Islet precursor cell (in vitro differentiated cells): ENCODE measurements around the gene IQCB1.
"Not testable (repeated sequence)": the region's sequence is repeated elsewhere in the genome, so short reads cannot be mapped to it uniquely, and the experiment has no call there.

Experiments used
- DNase-seq: peaks from one replicate; pipeline ENCODE4 v3.0.0-alpha.2; 2018

The IQCB1 gene

DNA sequence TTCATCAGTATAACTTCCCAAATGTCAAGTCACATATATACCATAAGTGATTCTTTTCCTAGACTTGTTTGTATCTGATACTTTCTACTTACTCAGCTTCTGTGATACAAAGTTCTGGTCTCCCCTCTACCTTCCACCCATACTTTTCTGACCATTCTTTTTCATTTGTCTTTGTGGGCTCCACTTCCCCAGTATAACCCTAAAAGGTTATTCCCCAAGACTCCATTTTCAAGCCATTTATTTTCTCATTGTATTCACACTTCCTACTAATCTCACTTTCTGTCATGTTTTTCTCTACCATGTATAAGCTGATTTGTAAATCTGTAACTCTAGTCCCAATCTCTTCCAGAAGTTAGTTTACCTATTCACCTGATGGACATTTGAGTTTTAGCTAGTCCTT lies 34.0 kb downstream of the IQCB1 start:
- no peak for DNase-seq

DNA sequence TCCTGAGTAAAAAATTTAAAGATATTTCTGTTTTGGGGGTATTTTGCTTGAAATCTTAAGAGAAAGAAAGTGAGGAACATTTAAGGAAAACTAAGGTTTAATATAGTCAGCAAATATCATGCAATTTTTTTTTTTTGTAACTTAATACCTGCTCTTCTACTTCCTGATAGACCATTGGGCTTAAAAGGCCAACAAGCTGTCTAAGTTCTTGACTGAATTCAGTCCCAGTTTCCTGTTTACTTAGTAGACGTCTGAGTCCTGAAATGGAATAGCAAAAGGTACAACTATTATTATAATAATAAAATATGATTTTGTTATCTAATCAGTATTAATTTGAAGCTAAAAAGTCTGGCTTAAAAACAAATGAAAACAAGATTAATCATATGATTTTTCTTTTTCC lies 37.9 kb downstream of the IQCB1 start:
- no peak for DNase-seq

DNA sequence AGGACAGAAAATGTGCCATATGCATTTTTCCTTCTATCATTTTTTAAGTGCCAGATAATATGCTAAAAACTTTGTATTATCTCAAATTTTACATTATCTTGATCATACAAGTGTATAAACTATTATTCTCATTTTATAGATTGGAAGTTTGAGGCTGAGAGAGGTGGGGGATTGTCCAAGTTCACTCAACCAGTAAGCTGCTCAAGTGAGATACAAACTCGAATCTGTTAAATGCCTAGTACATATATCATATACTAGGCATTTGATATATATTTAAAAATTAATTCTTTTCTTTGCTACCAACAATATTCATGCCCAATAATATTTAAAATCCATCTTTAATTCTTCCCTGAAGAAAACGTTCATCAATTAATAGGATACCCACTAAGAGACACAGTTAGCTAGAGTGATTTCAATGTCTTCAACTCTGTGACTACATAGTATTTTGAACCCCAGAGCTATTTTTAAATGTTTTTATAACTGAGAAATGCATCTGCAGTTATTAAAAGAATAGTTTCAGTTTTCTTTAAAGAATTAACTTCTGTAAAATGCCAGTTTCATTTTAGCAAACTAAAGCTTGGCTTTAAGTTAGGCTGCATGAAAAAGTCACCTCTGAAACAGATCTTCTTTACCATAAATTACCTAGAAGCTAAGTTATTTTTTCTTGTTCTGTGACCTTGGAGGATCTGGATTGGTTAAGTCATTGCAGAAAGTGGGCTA lies 40.4 kb downstream of the IQCB1 start:
- no peak for DNase-seq

DNA sequence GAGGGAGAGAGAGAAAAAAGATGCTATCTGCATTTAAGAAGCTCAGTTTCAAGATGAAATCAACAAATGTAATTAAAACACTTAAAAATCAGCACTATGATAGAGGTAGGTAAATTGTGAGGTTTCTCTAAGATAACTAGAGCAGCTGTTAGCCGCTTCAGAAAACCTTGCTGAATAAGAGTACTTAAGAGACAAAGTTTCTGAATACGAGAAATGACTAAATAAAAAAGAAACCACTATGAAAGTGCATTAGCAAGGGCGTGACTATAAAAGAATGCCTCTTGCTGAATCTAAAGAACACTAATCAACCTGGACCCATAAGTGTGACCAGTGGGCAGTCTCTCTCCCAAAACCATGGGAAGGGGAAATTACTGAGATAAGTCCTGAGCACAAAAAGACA lies 41.8 kb downstream of the IQCB1 start:
- DNase-seq = no peak

DNA sequence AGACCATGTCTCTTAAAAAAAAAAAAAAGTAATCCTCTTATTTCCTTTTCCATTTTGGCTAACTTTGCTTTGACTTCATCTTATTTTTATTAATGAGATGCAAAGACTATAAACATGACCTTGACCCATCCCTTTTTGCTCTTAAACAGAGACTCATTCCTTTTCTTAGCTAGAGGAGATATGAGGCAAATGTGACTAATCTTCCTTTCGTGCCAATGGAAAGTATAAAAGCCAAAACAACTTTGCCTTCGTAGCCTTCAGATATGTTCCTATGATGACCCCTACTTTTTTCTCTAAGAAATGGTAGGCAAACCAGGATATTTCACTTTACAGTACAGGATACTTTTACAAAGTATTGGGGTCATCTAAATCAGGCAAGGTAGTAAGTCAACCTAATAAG lies 48.4 kb downstream of the IQCB1 start:
- no peak for DNase-seq

DNA sequence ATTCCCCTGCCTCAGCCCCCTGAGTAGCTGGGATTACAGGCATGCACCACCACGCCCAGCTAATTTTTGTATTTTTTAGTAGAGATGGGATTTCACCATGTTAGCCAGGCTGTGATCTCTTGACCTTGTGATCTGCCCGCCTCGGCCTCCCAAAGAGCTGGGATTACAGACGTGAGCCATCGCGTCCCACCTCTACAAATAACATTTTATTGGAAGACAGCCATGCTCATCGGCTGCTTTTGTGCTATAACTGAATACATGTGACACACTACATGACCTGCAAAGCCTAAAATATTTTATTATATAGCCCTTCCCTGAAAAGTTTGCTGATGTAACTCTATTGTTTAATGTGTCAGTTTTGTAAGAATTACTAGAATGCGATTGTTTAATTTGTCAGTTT lies 52.1 kb downstream of the IQCB1 start:
- not testable (repeated sequence) for DNase-seq

DNA sequence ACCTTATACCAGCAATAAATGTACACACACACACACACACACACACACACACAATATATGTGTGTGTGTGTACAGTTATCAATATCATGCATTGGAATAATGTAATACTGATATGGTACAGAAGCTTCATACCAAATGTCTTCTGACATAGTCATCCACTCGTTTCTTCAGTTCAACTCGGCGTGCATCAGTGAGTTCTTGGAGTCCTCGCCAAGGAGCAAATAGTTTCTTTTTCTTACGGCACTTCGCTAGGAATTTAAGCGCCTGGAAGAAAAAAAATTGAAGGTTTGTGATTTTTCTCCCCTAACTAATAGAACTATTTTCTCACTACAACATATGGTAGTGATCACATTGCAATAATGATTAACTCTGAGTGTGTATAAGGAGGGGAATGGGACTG lies 53.2 kb downstream of the IQCB1 start:
- DNase-seq = no peak

DNA sequence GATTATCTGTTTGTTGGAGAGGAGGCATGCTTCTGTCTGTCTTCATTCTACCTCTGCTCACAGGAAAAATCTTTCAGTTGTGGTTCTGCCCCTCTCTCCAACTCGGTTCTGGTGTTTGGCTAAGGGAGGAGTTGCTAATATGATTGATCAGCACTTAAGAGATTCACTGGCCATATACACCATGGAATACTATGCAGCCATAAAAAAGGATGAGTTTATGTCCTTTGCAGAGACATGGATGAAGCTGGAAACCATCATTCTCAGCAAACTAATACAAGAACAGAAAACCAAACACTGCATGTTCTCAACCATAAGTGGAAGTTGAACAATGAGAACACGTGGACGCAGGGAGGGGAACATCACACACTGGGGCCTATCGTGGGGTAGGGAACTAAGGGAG lies 59.8 kb downstream of the IQCB1 start:
- DNase-seq = not testable (repeated sequence)

DNA sequence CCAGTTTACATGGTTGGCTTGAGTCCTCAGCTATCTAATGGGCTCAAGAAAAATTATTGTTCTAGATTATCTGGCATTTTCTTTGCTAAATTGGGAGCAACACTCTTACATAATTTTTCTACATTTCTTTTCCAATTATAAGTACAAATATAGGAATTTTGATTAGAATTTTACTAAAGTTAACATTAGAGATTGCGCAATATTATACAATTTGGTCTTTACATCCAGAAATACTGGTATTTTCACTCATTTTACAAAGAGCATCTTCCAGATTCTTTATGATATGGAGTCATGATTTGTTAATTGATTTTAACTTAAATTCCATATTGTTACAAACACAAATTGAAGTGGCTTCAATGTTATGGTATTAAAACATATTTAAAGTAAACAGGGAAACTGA lies 65.6 kb downstream of the IQCB1 start:
- no peak for DNase-seq

DNA sequence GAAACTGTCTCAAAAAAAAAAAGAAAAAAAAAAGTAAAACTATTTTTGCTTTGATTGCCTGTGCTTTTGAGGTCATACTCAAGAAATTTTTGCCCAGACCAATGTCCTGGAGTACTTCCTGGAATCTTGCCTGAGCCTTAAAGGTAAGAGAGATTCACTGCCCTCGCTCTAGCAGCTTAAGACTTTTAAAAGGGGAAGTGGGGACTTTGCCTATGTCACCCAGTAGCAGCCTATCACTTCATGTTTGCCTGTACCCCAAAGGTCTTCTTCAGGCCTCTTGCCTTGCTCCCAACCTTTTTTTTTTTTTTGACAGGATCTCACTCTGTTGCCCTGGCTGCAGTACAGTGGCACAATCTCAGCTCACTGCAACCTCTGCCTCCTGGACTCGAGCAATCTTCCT lies 66.4 kb downstream of the IQCB1 start:
- DNase-seq = no peak

DNA sequence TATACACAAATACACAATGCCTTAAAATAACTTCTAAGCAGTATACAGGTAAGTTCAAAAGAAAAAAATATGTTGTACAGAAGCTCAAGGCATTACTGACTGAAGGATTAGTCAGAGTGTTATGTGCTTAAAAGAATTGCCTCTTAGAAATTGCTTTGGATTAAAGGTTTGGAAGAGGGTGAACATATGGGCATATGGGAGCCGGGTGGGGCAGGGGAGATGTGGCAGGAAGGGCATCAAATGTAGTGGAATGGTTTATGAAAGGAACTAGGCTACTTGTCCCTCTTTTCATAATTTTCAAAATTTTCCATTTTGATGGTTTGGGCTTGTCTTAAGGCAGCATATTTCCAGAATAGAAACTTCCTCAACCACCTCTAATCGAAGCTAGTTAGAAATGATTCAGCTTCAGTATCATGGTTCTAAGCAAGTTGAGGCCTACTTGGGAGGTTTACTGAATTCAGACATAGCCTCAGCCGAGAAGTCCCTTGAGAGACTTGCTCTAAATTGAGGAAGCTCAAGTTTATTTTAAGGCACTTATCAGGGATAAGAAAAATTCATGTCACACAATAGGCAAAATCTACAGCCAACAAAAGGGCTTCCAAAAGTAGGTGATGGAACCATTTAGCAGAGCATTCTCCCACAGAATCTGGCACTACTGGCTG lies 75.2 kb downstream of the IQCB1 start:
- no peak for DNase-seq

DNA sequence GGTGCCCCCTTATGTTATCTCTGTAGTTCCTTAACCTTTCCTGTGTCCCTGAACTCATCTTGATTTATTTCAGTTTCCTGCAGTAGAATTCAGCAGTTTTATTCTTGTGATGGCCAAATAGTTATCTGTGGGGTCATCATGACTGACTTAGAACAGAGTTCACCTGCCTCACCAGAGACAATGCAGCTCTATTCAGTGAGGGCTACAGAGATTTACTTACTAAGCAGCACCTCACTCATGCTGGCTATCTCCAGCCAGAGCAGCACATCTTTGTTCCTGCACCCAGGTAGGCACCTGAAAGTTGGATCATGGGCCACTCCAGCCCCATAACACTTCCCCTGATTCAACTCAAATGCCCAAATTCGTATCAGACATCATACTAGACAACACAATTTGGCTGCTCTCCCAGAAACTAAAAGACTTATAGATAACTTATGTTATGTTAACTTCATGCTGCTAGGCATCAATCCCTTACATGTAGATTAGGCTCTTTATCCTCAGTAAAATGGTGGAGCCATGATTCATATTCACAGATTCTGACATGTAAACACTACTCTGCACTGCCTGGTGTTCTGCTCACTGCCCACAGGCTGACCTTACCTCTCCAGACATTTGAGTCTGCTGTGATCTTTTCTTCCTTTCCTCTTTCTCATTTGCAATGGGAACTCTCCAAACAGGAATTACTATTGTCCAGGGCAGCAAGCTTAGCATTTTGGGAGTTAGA lies 76.0 kb downstream of the IQCB1 start:
- DNase-seq = no peak

DNA sequence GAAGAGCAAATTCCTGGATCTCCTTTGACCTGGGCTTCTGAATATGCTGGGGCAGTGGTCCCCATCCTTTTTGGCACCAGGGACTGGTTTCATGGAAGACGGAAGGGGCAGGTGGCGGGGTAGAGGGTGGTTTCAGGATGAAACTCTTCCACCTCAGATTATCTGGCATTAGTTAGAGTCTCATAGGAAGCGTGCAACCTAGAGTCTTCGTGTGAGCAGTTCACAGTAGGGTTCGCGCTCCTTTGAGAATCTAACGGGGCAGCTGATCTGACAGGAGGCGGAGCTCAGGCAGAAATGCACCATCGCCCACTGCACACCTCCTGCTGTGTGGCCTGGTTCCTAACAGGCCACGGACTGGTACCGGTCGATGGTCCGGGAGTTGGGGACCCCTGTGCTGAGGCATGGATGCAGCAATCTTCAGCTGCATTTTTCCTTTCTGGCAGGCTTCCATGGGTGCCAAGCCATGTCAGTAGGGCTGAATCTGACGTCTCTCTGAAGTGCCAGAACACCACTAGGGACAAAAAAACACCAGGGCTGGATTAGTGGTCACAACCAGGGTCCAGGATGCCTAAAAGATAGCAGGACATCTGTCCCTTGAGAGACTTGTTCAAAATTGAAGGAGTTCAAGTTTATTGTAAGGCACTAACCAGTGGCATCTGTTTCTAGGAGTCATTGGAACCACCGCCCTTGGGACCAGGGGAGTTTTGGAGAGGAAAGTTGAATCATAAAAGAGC lies 76.9 kb downstream of the IQCB1 start:
- DNase-seq = no peak

DNA sequence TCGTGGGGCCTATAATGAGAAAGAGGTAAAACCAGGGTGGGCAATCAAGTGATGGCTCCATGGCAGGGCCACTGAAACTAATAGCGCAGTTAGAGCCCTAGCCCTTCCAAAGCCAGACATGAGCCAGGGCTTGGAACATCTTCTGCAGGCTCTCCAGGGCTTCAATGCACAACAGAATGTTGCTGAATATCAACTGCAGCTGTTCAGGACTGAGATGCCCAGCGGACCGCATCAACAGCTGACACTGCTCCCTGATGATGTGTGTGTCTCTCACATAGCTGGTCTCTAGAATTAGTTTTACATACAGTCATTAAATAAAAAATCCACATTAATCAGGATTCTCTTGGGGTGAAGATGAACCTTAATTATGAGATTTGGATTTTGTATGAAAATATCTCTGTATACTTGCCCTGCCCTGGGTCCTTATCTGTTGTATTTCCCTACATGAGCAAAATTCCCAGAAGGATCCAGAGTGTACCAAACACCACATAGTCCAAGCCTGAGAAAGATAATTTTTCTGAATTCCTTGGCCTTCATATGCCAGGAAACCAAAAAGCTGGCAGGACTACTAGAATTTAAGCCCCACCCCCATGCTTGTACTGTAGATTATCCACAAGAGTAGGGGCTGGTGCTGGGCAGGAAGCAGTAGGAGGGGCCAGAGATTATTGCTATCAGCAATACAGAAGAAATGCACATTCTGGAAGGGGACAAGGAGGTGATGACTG lies 77.6 kb downstream of the IQCB1 start:
- DNase-seq = no peak

DNA sequence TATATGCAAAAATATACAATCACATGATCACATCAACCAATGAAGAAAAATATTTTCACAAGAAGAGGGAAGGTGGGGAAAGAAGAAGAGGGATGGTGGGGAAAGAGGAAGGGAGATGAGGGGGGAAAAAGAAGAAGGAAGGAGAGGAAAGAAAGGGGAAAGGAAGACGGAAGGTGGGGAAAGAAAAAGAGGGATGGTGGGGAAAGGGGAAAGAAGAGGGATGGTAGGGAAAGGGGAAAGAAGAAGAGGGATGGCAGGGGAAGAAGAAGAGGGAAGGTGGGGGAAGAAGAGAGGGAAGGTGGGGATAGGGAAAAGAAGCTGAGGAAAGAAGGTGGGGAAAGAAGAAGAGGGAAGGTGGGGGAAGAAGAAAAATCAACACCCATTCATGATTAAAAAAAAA lies 82.1 kb downstream of the IQCB1 start:
- DNase-seq = no peak

DNA sequence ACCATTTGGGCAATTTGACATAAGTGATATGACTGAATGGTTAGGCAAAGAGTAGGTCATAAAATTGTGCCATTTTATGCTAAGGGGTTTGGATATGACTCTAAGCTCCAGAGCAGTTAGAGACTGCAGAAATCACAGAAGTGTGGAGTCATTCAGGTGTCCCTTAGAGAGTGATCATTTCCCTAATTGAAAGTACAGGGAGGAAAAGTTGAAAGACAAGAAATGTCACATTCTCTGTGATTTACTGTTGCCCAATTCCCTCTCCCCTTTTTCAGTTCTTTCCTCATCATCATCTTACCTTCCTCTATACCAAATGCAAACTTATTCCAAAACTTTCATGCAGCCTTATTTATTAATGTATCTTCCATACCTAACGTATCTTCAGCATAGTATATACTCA lies 82.6 kb downstream of the IQCB1 start:
- DNase-seq = no peak

DNA sequence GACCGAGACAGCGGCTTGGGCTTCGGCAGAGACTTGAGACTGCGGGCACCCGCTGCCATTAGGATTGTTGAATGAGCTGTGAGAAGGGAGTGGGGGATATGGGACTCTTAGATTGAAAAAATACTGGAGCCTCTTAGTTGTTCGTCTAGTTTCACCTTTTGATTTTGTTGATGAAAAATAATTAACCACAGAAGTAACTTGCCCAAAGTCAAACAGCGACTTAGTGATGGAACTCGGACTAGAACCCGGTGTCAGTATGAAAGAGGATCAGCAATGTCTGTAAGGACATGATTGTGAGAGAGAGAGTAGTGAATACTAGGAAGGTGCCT lies 84.8 kb downstream of the IQCB1 start:
- DNase-seq = no peak

DNA sequence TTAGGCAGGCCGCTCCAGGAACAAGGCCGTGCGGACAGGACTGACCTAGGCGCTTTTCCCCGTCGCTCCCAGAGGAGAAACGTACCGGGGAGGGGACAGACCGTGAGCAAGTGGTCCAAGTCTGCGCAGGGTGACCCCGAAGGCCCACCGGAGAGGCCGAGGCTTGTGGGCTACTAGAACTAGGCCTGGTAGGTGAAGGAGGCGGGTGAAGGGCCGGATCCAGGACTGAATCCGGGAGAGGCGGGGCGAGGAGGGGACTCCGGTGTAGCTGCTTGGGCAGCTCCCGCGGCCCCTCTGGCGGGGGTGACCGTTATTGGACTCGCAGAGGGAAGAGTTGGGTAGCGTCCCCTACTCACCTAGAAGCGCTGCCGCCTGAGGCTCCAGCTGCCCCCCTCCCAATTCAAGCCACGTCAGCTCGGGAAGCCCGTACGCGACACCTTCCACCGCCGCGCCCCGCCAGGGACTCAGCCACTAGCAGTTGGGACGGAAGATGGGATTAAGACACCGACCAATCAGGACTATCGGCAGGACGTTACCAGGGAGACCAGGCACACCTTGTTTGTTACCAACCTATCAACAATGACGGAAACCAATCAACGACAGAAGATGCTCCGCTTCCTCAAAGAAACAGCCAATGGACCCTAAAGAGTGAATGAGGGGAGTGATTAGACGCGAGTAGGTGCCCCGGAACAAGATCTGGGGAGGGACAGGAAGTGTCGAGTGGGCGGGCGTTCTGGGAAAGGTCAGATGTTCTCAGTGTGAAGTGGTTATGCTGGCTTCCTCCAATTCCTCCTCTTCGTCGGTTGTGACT lies 85.4 kb downstream of the IQCB1 start, which contains the start of gene GOLGB1:
Gene GOLGB1, minus strand, starts transcription at position 466 of the 811 bp plus-strand sequence. CDS start 18,770 bp downstream, outside the sequence.
- peak; percentile 99 for DNase-seq

DNA sequence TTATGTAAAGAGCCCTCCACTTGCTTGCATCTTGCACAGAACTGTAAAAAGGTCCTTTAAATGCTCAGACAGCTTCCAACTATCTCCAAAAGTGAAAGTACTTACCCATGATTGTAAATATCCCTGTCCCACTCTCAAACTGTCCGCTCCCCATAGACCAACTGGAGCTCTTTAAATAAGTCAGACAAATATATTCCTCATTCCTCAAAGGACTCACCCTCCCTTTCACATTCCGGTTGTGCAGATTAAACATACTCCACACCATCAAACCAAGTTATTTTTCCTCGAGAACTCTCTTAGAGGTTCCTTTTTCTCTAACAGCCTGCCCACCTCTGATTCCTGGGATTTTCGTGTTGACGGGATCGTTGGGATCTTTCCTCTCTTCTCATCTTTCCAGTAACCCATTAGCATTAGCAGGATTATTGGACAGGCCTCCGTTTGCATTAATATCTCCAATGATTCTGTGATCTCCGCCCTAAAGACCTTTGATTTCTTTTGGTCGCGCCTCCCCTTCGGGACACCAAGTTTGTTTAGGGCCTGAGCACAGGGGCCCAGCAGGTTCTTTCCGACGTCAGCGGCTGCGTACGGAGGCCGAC lies 86.1 kb downstream of the IQCB1 start:
- no peak for DNase-seq

DNA sequence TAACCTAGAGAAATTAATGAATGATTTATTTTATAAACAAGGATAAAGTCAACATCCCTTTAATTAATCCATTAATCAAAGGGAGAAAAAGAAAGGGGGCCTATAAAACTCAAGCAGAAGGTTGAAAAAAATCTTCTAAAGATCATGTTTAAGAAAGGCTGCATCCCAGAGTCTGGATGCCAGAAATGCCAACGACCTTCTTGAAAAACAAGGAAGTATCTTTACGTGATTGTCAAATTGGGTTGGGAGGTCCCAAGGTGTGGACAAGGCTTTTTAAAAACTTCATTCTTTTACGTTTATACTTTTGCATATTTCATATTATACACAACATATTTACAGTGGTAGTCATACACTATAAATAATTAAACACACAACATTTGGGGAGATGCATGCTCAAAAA lies 86.9 kb downstream of the IQCB1 start:
- no peak for DNase-seq

DNA sequence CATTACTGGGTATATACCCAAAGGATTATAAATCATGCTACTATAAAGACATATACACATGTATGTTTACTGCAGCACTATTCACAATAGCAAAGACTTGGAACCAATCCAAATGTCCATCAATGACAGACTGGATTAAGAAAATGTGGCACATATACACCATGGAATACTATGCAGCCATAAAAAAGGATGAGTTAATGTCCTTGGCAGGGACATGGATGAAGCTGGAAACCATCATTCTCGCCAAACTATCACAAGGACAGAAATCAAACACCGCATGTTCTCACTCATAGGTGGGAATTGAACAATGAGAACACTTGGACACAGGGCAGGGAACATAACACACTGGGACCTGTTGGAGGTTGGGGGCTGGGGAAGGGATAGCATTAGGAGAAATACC lies 91.8 kb downstream of the IQCB1 start:
- DNase-seq = not testable (repeated sequence)

DNA sequence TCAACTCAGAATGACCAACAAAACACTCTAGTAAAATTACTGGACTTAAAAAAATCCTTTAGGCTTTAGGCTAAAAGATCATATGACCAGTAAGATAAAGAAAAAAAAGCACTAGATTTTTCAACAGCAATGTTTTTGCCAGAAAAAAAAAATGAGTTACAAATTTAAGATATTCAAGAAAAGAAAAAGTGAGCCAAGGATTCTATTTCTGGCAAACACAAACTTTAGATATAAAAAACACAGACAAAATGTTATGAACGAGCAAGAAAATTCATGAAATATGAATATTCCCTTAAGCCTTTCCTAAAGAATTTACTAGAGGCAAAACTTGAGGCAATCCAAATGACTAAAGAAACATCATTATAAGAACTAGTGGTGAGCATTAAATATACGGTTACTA lies 94.0 kb downstream of the IQCB1 start:
- DNase-seq = no peak
